HCT116 (cell line): ENCODE measurements around the gene PPP1CB.

Source experiments
- CTCF ChIP-seq, 3 experiments: fragments of 200-600 bp in 1 of 3; sonication (generic) in 1 of 3; IDR thresholded peaks in 2 of 3; conservative IDR thresholded peaks in 1 of 3; 2 replicates each; pipeline ENCODE4 v1.5.1; 2012 to 2017; ENCODE audit warnings: low read depth in 2 of 3, low read length in 2 of 3, antibody characterized with exemption in 1 of 3, borderline replicate concordance in 1 of 3, control low read depth in 1 of 3, mild to moderate bottlenecking in 1 of 3, mixed read lengths in 1 of 3, mixed run types in 1 of 3, moderate library complexity in 1 of 3; ENCODE audit not compliant: insufficient read depth in 1 of 3
- EZH2 ChIP-seq: fragments of 200-600 bp; sonication (generic); IDR thresholded peaks from 2 replicates; pipeline ENCODE4 v1.6.1; 2017; ENCODE audit warnings: antibody characterized with exemption, mixed run types
- ZNF274 ChIP-seq: fragments of 200-500 bp; sonication (Bioruptor generic); IDR thresholded peaks from 2 replicates; pipeline ENCODE4 v1.6.1; 2014; ENCODE audit warnings: mild to moderate bottlenecking, low read depth, low read length, inconsistent platforms

DNA sequence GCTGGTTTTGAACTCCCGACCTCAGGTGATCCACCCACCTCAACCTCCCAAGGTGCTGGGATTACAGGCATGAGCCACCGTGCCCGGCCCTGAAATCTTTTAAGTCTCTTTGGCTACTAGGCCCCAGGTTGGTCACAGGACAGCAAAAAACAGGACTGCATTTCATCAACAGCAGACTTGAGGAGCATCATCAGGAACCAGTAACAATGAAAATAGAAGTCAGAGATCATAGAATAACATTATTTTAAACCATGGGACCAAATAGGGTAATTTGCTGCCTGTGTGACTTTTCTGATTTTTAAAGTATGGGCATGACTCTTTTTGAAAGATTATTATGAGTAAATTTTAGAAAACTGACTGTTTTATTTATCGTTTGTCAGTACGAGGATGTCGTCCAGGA, 24.8 kb downstream of the PPP1CB start:
- no peak for TF ChIP-seq CTCF (IDR thresholded peaks at IDR 0.05 in 2 of 3, conservative IDR thresholded peaks at IDR 0.05 in 1 of 3; ENCODE audit: borderline replicate concordance in 1 of 3, insufficient read depth in 1 of 3, low read depth in 2 of 3, low read length in 2 of 3)
- no peak for TF ChIP-seq ZNF274
- no peak for TF ChIP-seq EZH2
